Measurements from ENCODE around the gene DHRS12.

The DHRS12 gene

GRCh38 chr13:51747438-51748434 is 56.2 kb downstream of the DHRS12 start:
- no peak for DNase-seq

- no peak for DNase-seq
Measured at GRCh38 chr13:51746802-51747201, 57.2 kb downstream of the DHRS12 start.

- DNase-seq = no peak
Measured at GRCh38 chr13:51745243-51745642, 58.7 kb downstream of the DHRS12 start.

- DNase-seq = no peak
Measured at GRCh38 chr13:51742611-51743010, 61.4 kb downstream of the DHRS12 start.

- DNase-seq = no peak
Measured at GRCh38 chr13:51742031-51742430, 61.9 kb downstream of the DHRS12 start.

GRCh38 chr13:51740698-51741097 is 63.3 kb downstream of the DHRS12 start:
- DNase-seq = no peak

- DNase-seq = no peak
Measured at GRCh38 chr13:51739027-51739764, 64.8 kb downstream of the DHRS12 start.

- no peak for DNase-seq
Measured at GRCh38 chr13:51738226-51738905, 65.6 kb downstream of the DHRS12 start.

- DNase-seq = peak; percentile 16
Measured at GRCh38 chr13:51737609-51738008, 66.4 kb downstream of the DHRS12 start.

- no peak for DNase-seq
Measured at GRCh38 chr13:51734786-51735185, 69.2 kb downstream of the DHRS12 start.

GRCh38 chr13:51733374-51734298 is 70.3 kb downstream of the DHRS12 start:
- no peak for DNase-seq

GRCh38 chr13:51731759-51732158 is 72.2 kb downstream of the DHRS12 start:
- no peak for DNase-seq

GRCh38 chr13:51730927-51731326 is 73.0 kb downstream of the DHRS12 start:
- no peak for DNase-seq

GRCh38 chr13:51729866-51730553 is 74.0 kb downstream of the DHRS12 start:
- DNase-seq = peak; percentile 65

GRCh38 chr13:51728972-51729371 is 75.0 kb downstream of the DHRS12 start:
- DNase-seq = no peak

- DNase-seq = no peak
Measured at GRCh38 chr13:51728275-51728673, 75.7 kb downstream of the DHRS12 start.

- DNase-seq = no peak
Measured at GRCh38 chr13:51727634-51728274, 76.2 kb downstream of the DHRS12 start.

GRCh38 chr13:51726446-51727193 is 77.3 kb downstream of the DHRS12 start:
- DNase-seq = no peak

- no peak for DNase-seq
Measured at GRCh38 chr13:51724721-51725120, 79.2 kb downstream of the DHRS12 start.

GRCh38 chr13:51723529-51723928 is 80.4 kb downstream of the DHRS12 start:
- no peak for DNase-seq
